ENCODE measurements around the gene TSPAN4.

The TSPAN4 gene

DNA sequence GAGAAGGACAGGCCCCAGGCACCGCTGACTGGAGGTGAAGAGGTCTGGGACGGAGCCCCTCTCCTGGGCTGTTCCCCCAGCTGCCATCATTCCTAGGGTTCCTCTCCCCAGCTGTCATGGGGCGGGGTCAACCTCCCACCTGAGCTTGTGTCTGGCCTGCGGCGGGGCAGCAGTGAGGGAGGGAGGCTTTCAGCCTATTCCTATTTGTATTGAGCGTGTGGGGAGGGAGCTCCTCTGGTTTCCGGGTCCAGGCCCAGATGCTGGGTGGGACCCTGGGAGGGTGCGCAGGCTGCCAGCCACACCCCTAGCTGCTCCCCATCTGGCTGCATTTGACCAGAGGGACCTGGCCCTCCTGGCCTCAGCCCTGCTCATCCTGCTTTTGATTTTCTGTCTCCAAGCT is 13.7 kb downstream of the TSPAN4 start (continued):
- TF ChIP-seq ZNF565 (CRISPR knock-in tag; conservative IDR thresholded peaks at IDR 0.05; ENCODE audit: low read depth) (no peak), ZFP30 (CRISPR knock-in tag; IDR thresholded peaks at IDR 0.05) (no peak), TCF4 (CRISPR knock-in tag; IDR thresholded peaks at IDR 0.05; ENCODE audit: borderline replicate concordance) (no peak)

DNA sequence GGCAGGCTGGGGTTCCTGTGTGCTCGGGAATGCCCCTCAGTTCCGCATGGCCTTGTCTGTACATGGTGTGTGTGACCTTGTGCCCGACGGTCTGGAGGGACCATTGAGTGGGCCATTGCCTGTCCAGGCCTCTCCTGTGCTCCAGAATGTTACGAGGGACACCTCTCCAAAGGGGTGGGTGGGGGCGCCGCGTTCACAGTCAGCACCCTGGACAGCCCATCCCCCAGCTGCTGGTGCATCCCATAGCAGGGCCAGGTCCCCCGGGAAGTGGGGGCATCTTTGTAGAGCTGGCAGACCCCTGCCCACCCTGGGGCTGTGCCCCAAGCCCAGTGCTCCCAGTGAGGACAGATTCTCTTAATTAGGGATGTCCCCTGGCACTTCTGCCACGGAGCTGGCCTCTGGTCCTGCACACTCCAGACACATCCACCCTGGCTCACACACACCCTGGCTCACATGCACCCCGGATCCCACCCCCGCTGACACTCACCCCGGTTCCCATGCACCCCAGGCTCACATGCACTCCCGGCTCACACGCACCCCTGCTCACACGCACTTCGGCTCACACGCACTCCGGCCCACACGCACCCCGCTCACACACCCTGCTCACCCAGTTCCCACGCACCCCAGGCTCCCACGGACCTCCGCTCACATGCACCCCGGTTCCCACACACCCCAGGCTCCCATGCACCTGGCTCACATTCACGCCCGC is 15.6 kb downstream of the TSPAN4 start:
- TF ChIP-seq ISL1 (CRISPR knock-in tag; IDR thresholded peaks at IDR 0.05) (no peak), TOX (CRISPR knock-in tag; IDR thresholded peaks at IDR 0.05; ENCODE audit: borderline replicate concordance) (no peak), ZFP30 (CRISPR knock-in tag; IDR thresholded peaks at IDR 0.05) (no peak), ZFP3 (CRISPR knock-in tag; IDR thresholded peaks at IDR 0.05) (no peak), ZNF565 (CRISPR knock-in tag; conservative IDR thresholded peaks at IDR 0.05; ENCODE audit: low read depth) (no peak), RARB (CRISPR knock-in tag; IDR thresholded peaks at IDR 0.05) (no peak), ZNF8 (CRISPR knock-in tag; IDR thresholded peaks at IDR 0.05) (no peak), ZNF70 (CRISPR knock-in tag; IDR thresholded peaks at IDR 0.05) (no peak), ARNTL (CRISPR knock-in tag; IDR thresholded peaks at IDR 0.05; ENCODE audit: borderline replicate concordance, low read depth) (no peak)
- TF ChIP-seq, protein P1, sequence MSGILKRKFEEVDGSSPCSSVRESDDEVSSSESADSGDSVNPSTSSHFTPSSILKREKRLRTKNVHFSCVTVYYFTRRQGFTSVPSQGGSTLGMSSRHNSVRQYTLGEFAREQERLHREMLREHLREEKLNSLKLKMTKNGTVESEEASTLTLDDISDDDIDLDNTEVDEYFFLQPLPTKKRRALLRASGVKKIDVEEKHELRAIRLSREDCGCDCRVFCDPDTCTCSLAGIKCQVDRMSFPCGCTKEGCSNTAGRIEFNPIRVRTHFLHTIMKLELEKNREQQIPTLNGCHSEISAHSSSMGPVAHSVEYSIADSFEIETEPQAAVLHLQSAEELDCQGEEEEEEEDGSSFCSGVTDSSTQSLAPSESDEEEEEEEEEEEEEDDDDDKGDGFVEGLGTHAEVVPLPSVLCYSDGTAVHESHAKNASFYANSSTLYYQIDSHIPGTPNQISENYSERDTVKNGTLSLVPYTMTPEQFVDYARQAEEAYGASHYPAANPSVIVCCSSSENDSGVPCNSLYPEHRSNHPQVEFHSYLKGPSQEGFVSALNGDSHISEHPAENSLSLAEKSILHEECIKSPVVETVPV (CRISPR knock-in tag; IDR thresholded peaks at IDR 0.05), result no peak
- TF ChIP-seq, protein P2, sequence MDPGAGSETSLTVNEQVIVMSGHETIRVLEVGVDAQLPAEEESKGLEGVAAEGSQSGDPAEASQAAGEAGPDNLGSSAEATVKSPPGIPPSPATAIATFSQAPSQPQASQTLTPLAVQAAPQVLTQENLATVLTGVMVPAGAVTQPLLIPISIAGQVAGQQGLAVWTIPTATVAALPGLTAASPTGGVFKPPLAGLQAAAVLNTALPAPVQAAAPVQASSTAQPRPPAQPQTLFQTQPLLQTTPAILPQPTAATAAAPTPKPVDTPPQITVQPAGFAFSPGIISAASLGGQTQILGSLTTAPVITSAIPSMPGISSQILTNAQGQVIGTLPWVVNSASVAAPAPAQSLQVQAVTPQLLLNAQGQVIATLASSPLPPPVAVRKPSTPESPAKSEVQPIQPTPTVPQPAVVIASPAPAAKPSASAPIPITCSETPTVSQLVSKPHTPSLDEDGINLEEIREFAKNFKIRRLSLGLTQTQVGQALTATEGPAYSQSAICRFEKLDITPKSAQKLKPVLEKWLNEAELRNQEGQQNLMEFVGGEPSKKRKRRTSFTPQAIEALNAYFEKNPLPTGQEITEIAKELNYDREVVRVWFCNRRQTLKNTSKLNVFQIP (CRISPR knock-in tag; IDR thresholded peaks at IDR 0.05; ENCODE audit: borderline replicate concordance, low read depth), result no peak
- ATAC-seq, result no peak

DNA sequence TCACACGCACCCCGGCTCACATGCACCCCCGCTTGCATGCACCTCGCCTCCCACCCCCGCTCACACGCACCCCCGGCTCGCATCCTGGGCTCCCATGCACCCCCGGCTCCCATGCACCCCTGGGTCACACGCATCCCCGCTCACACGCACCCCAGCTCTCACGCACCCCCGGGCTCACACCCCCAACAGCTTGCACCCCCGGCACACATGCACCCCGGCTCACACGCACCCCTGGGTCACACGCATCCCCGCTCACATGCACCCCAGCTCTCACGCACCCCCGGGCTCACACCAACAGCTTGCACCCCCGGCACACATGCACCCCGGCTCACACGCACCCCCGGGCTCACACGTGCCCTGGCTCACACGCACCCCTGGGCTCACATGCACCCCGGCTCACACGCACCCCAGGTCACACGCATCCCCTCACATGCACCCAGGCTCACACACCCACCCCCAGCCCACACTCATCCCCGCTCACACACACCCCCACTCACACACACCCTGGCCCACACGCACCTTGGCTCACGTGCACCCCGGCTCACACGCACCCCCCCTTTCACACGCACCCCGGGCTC is 16.2 kb downstream of the TSPAN4 start:
- no peak for ATAC-seq
- TF ChIP-seq TCF4 (CRISPR knock-in tag; IDR thresholded peaks at IDR 0.05; ENCODE audit: borderline replicate concordance) (no peak), GLIS3 (CRISPR knock-in tag; IDR thresholded peaks at IDR 0.05) (no peak), ZC3H10 (CRISPR knock-in tag; IDR thresholded peaks at IDR 0.05) (no peak), ZFP3 (CRISPR knock-in tag; IDR thresholded peaks at IDR 0.05) (no peak), OSR1 (CRISPR knock-in tag; IDR thresholded peaks at IDR 0.05) (no peak), PPARA (CRISPR knock-in tag; IDR thresholded peaks at IDR 0.05; ENCODE audit: borderline replicate concordance) (no peak), ZNF8 (CRISPR knock-in tag; IDR thresholded peaks at IDR 0.05) (no peak), ZNF70 (CRISPR knock-in tag; IDR thresholded peaks at IDR 0.05) (no peak), SNAI2 (CRISPR knock-in tag; IDR thresholded peaks at IDR 0.05) (no peak), RARB (CRISPR knock-in tag; IDR thresholded peaks at IDR 0.05) (no peak), BACH2 (CRISPR knock-in tag; IDR thresholded peaks at IDR 0.05; ENCODE audit: borderline replicate concordance) (no peak)
- TF ChIP-seq, protein P1 (CRISPR knock-in tag; IDR thresholded peaks at IDR 0.05), result no peak

DNA sequence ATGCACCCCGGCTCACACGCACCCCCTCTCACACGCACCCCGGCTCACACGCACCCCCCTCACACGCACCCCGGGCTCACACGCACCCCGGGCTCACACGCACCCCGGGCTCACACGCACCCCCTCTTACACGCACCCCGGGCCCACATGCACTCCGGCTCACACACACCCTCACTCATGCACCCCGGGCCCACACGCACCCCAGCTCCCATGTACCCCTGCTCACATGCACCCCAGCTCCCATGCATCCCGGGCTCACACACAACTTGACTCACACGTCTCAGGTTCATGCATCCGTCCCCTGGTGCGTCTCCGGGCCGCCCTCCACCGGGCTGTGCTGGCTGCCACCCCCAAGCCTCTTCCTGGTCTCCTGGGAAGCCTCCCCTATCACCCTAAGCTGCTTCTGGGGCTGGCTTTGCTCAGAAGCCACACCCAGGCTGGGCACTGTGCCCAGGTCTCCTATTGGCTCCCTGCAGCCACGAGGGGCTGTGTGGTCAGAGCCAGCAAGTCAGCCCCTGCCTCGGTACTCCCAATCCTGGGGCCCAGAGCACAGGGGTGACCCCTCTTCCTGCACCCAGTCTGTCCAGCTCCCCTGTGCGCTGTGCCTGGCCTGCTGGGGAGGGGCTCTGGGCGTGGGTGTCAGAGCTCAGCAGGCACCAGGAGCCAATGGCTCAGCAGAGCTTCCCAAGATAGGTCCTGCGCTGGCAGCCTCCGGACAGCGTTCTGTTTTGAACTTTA is 16.9 kb downstream of the TSPAN4 start:
- TF ChIP-seq RARB (CRISPR knock-in tag; IDR thresholded peaks at IDR 0.05) (no peak), ARNTL (CRISPR knock-in tag; IDR thresholded peaks at IDR 0.05; ENCODE audit: borderline replicate concordance, low read depth) (no peak), ZFP30 (CRISPR knock-in tag; IDR thresholded peaks at IDR 0.05) (no peak), ZFP3 (CRISPR knock-in tag; IDR thresholded peaks at IDR 0.05) (no peak), GLIS3 (CRISPR knock-in tag; IDR thresholded peaks at IDR 0.05) (no peak), SNAI2 (CRISPR knock-in tag; IDR thresholded peaks at IDR 0.05) (no peak), PPARA (CRISPR knock-in tag; IDR thresholded peaks at IDR 0.05; ENCODE audit: borderline replicate concordance) (no peak), ESRRG (CRISPR knock-in tag; IDR thresholded peaks at IDR 0.05) (no peak), TOX (CRISPR knock-in tag; IDR thresholded peaks at IDR 0.05; ENCODE audit: borderline replicate concordance) (no peak), ZNF70 (CRISPR knock-in tag; IDR thresholded peaks at IDR 0.05) (no peak)
- TF ChIP-seq, protein P3, sequence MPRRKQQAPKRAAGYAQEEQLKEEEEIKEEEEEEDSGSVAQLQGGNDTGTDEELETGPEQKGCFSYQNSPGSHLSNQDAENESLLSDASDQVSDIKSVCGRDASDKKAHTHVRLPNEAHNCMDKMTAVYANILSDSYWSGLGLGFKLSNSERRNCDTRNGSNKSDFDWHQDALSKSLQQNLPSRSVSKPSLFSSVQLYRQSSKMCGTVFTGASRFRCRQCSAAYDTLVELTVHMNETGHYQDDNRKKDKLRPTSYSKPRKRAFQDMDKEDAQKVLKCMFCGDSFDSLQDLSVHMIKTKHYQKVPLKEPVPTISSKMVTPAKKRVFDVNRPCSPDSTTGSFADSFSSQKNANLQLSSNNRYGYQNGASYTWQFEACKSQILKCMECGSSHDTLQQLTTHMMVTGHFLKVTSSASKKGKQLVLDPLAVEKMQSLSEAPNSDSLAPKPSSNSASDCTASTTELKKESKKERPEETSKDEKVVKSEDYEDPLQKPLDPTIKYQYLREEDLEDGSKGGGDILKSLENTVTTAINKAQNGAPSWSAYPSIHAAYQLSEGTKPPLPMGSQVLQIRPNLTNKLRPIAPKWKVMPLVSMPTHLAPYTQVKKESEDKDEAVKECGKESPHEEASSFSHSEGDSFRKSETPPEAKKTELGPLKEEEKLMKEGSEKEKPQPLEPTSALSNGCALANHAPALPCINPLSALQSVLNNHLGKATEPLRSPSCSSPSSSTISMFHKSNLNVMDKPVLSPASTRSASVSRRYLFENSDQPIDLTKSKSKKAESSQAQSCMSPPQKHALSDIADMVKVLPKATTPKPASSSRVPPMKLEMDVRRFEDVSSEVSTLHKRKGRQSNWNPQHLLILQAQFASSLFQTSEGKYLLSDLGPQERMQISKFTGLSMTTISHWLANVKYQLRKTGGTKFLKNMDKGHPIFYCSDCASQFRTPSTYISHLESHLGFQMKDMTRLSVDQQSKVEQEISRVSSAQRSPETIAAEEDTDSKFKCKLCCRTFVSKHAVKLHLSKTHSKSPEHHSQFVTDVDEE (CRISPR knock-in tag; IDR thresholded peaks at IDR 0.05), result no peak
- peak; percentile 83 for ATAC-seq
